Jurkat, Clone E6-1 (cell line): ENCODE results near the gene ZNF526.

Source experiments
- DNase-seq: peaks from one replicate; pipeline ENCODE4 v3.0.0-alpha.2; 2011; ENCODE audit warnings: low read depth, low spot score
- H3K4me3 ChIP-seq: 2 replicates; pipeline ENCODE4 v1.5.1; 2011; ENCODE audit warnings: mild to moderate bottlenecking, low read length, control low read depth, moderate library complexity

Gene ZNF526

GRCh38 chr19:42216653-42217519 lies 3.2 kb upstream of the ZNF526 start:
- no peak for DNase-seq
- peak overlapping the region; percentile 95 for H3K4me3 ChIP-seq

- peak; percentile 97 for DNase-seq
- peak within 1 kb of the TSS; percentile 95 for H3K4me3 ChIP-seq
Measured at GRCh38 chr19:42217520-42218437, 2.3 kb upstream of the ZNF526 start, which contains the start of gene DEDD2. TSS of gene DEDD2 (minus strand) at chr19:42217677. CDS start at chr19:42217007, 670 bp downstream.

- no peak for DNase-seq
- peak overlapping the region; percentile 94 for H3K4me3 ChIP-seq
Measured at GRCh38 chr19:42220751-42221097, 612 bp downstream of the ZNF526 start.

GRCh38 chr19:42224940-42225717 lies 5.0 kb downstream of the ZNF526 start:
- DNase-seq, result no peak
- H3K4me3 ChIP-seq, result no peak overlapping the region

- no peak for DNase-seq
Measured at GRCh38 chr19:42225718-42226292, 5.7 kb downstream of the ZNF526 start.

GRCh38 chr19:42226886-42227285 lies 6.8 kb downstream of the ZNF526 start:
- no peak overlapping the region for H3K4me3 ChIP-seq
- no peak for DNase-seq

More at GRCh38 chr19:42225718-42226292, 5.7 kb downstream of the ZNF526 start:
- H3K4me3 ChIP-seq, result no peak overlapping the region

GRCh38 chr19:42228641-42229040 lies 8.5 kb downstream of the ZNF526 start:
- no peak for DNase-seq
- no peak overlapping the region for H3K4me3 ChIP-seq

- H3K4me3 ChIP-seq, result no peak overlapping the region
- DNase-seq, result no peak
Measured at GRCh38 chr19:42229301-42229854, 9.3 kb downstream of the ZNF526 start.

- no peak for DNase-seq
- H3K4me3 ChIP-seq, result no peak overlapping the region
Measured at GRCh38 chr19:42229855-42230351, 9.8 kb downstream of the ZNF526 start.

GRCh38 chr19:42230571-42230970 lies 10.5 kb downstream of the ZNF526 start:
- H3K4me3 ChIP-seq, result no peak overlapping the region
- DNase-seq, result no peak

- H3K4me3 ChIP-seq, result no peak overlapping the region
- no peak for DNase-seq
Measured at GRCh38 chr19:42232435-42232834, 12.3 kb downstream of the ZNF526 start.

GRCh38 chr19:42233106-42233505 lies 13.0 kb downstream of the ZNF526 start:
- no peak for DNase-seq
- no peak overlapping the region for H3K4me3 ChIP-seq

GRCh38 chr19:42233678-42234292 lies 13.7 kb downstream of the ZNF526 start:
- no peak for DNase-seq

GRCh38 chr19:42234364-42234763 lies 14.3 kb downstream of the ZNF526 start:
- no peak for DNase-seq
- no peak overlapping the region for H3K4me3 ChIP-seq

More at GRCh38 chr19:42233678-42234292, 13.7 kb downstream of the ZNF526 start:
- no peak overlapping the region for H3K4me3 ChIP-seq

- no peak overlapping the region for H3K4me3 ChIP-seq
- DNase-seq, result no peak
Measured at GRCh38 chr19:42235181-42235580, 15.1 kb downstream of the ZNF526 start.

GRCh38 chr19:42239544-42240220 lies 19.6 kb downstream of the ZNF526 start:
- no peak overlapping the region for H3K4me3 ChIP-seq

GRCh38 chr19:42241279-42241678 lies 21.2 kb downstream of the ZNF526 start:
- peak overlapping the region; percentile 97 for H3K4me3 ChIP-seq
- no peak for DNase-seq

More at GRCh38 chr19:42239544-42240220, 19.6 kb downstream of the ZNF526 start:
- no peak for DNase-seq
